ENCODE data around the gene METTL25B. TPM values are rescaled to one million over a fixed set of nuclear protein-coding genes. Genes with fewer than 3 reads are reported as not detected.

Gene METTL25B
- total and polyA plus RNA-seq, 2 of the 13 experiments (the other 11 are each of a cell fraction or from before 2014, with no cell fraction given) = 11.9 to 24.0 TPM

GRCh38 chr1:156747742-156748669, 19.7 kb downstream of the METTL25B start (continued):
- TF ChIP-seq, protein P1, sequence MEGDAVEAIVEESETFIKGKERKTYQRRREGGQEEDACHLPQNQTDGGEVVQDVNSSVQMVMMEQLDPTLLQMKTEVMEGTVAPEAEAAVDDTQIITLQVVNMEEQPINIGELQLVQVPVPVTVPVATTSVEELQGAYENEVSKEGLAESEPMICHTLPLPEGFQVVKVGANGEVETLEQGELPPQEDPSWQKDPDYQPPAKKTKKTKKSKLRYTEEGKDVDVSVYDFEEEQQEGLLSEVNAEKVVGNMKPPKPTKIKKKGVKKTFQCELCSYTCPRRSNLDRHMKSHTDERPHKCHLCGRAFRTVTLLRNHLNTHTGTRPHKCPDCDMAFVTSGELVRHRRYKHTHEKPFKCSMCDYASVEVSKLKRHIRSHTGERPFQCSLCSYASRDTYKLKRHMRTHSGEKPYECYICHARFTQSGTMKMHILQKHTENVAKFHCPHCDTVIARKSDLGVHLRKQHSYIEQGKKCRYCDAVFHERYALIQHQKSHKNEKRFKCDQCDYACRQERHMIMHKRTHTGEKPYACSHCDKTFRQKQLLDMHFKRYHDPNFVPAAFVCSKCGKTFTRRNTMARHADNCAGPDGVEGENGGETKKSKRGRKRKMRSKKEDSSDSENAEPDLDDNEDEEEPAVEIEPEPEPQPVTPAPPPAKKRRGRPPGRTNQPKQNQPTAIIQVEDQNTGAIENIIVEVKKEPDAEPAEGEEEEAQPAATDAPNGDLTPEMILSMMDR (CRISPR knock-in tag; IDR thresholded peaks at IDR 0.05) = no peak
- TF ChIP-seq THAP9 (CRISPR knock-in tag; IDR thresholded peaks at IDR 0.05; ENCODE audit: borderline replicate concordance) (no peak), ZC3H13 (CRISPR knock-in tag; IDR thresholded peaks at IDR 0.05) (no peak), GLI4 (CRISPR knock-in tag; IDR thresholded peaks at IDR 0.05; ENCODE audit: borderline replicate concordance) (0 out of 2 replicates have a peak, but pooled peaks have one; percentile 50), POLR2A (IDR thresholded peaks at IDR 0.05; ENCODE audit: insufficient read depth in 1 of 2, low read depth in 2 of 2, low read length in 2 of 2) (peak in 1 of 2 experiments; percentile 40; a peak in 2 of 4 replicates), KDM3A (CRISPR knock-in tag; IDR thresholded peaks at IDR 0.05; ENCODE audit: low read depth) (no peak), KDM6A (CRISPR knock-in tag; IDR thresholded peaks at IDR 0.05; ENCODE audit: low read depth) (no peak), AKNA (CRISPR knock-in tag; IDR thresholded peaks at IDR 0.05; ENCODE audit: borderline replicate concordance) (no peak), ZNF546 (CRISPR knock-in tag; conservative IDR thresholded peaks at IDR 0.05) (no peak), KMT2B (CRISPR knock-in tag; IDR thresholded peaks at IDR 0.05) (no peak), ZNF790 (CRISPR knock-in tag; IDR thresholded peaks at IDR 0.05; ENCODE audit: borderline replicate concordance) (no peak)
- TF ChIP-seq, protein P2, sequence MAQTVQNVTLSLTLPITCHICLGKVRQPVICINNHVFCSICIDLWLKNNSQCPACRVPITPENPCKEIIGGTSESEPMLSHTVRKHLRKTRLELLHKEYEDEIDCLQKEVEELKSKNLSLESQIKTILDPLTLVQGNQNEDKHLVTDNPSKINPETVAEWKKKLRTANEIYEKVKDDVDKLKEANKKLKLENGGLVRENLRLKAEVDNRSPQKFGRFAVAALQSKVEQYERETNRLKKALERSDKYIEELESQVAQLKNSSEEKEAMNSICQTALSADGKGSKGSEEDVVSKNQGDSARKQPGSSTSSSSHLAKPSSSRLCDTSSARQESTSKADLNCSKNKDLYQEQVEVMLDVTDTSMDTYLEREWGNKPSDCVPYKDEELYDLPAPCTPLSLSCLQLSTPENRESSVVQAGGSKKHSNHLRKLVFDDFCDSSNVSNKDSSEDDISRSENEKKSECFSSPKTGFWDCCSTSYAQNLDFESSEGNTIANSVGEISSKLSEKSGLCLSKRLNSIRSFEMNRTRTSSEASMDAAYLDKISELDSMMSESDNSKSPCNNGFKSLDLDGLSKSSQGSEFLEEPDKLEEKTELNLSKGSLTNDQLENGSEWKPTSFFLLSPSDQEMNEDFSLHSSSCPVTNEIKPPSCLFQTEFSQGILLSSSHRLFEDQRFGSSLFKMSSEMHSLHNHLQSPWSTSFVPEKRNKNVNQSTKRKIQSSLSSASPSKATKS (CRISPR knock-in tag; IDR thresholded peaks at IDR 0.05) = no peak
- TF ChIP-seq, protein P3, sequence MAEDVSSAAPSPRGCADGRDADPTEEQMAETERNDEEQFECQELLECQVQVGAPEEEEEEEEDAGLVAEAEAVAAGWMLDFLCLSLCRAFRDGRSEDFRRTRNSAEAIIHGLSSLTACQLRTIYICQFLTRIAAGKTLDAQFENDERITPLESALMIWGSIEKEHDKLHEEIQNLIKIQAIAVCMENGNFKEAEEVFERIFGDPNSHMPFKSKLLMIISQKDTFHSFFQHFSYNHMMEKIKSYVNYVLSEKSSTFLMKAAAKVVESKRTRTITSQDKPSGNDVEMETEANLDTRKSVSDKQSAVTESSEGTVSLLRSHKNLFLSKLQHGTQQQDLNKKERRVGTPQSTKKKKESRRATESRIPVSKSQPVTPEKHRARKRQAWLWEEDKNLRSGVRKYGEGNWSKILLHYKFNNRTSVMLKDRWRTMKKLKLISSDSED (CRISPR knock-in tag; IDR thresholded peaks at IDR 0.05) = no peak

All from HepG2 (cell line).